Sciatic nerve (tissue), 2 donors: Measurements from ENCODE around the gene KLK5. TPM values are rescaled to one million over a fixed set of nuclear protein-coding genes. Genes with fewer than 3 reads are reported as not detected.

Experiments
- ATAC-seq: fragments of 200-7000 bp; cut with Tn5 transposase; one replicate; pipeline ENCODE4 v1.9.1; 2020; ENCODE audit warnings: mild to moderate bottlenecking, moderate library complexity
- DNase-seq: peaks from one replicate; pipeline ENCODE4 v3.0.0-alpha.2; 2020; ENCODE audit warnings: low spot score
- intact Hi-C: fragments of 100-400 bp; cut with DNase I; formaldehyde crosslinking; loops from one replicate; pipeline ENCODE4 v1.14.2; 2022
- total RNA-seq: library from RNA; stranded (reverse); fragmentation: NEBNext Ultra II Directional; extraction: Animal tissue kit (Norgen Biotek cat#: 25700); gene quantifications from one replicate; pipeline ENCODE4 v1.2.1, GENCODE V29; 2021
- donor health status: DM: no; HTN: no; CAD: no.
- donor health status: DM: no; HTN: no; CAD: no.

The KLK5 gene
- total RNA-seq, 1 donor from 2014 or later: not detected

GRCh38 chr19:50931023-50931422 lies 21.8 kb downstream of the KLK5 start:
- DNase-seq: no peak
- intact Hi-C loops: no loop called here
- ATAC-seq: no peak

GRCh38 chr19:50928831-50929230 lies 24.0 kb downstream of the KLK5 start:
- intact Hi-C loops: no loop called here
- ATAC-seq (no peak), DNase-seq (no peak)

GRCh38 chr19:50926144-50926543 lies 26.7 kb downstream of the KLK5 start:
- intact Hi-C loops: no loop called here
- no peak for ATAC-seq
- DNase-seq: no peak

GRCh38 chr19:50925734-50926133 lies 27.1 kb downstream of the KLK5 start:
- ATAC-seq: no peak
- no peak for DNase-seq
- intact Hi-C loops: no loop called here

GRCh38 chr19:50924586-50924985 lies 28.3 kb downstream of the KLK5 start:
- DNase-seq (no peak), ATAC-seq (no peak)
- intact Hi-C loops: no loop called here

- ATAC-seq: peak; percentile 94
- DNase-seq: peak; percentile 81
Measured at GRCh38 chr19:50922317-50922853, 30.5 kb downstream of the KLK5 start.

GRCh38 chr19:50921426-50922316 lies 31.2 kb downstream of the KLK5 start:
- peak; percentile 72 for DNase-seq
- peak; percentile 94 for ATAC-seq
- intact Hi-C loops: no loop called here

More at GRCh38 chr19:50922317-50922853, 30.5 kb downstream of the KLK5 start:
- intact Hi-C loops: no loop called here

GRCh38 chr19:50916069-50916468 lies 36.8 kb downstream of the KLK5 start:
- intact Hi-C loops: no loop called here
- DNase-seq (no peak), ATAC-seq (no peak)

GRCh38 chr19:50912727-50913716 lies 39.8 kb downstream of the KLK5 start:
- intact Hi-C loops: no loop called here
- DNase-seq (no peak), ATAC-seq (peak; percentile 44)

GRCh38 chr19:50912102-50912599 lies 40.7 kb downstream of the KLK5 start:
- intact Hi-C loops: no loop called here
- ATAC-seq: no peak
- no peak for DNase-seq

GRCh38 chr19:50911206-50912101 lies 41.4 kb downstream of the KLK5 start, which contains the start of gene KLK4:
TSS of gene KLK4 (minus strand) at chr19:50911395. CDS start at chr19:50910738, 657 bp downstream.
- ATAC-seq (no peak), DNase-seq (no peak)
- intact Hi-C loops: no loop called here

GRCh38 chr19:50910722-50911121 lies 42.1 kb downstream of the KLK5 start:
- DNase-seq (no peak), ATAC-seq (no peak)
- intact Hi-C loops: no loop called here

- DNase-seq (peak; percentile 80), ATAC-seq (peak; percentile 94)
- intact Hi-C loops: no loop called here
Measured at GRCh38 chr19:50909240-50910070, 43.4 kb downstream of the KLK5 start.

GRCh38 chr19:50908336-50908735 lies 44.5 kb downstream of the KLK5 start:
- intact Hi-C loops: no loop called here
- no peak for ATAC-seq
- no peak for DNase-seq

GRCh38 chr19:50906217-50906616 lies 46.6 kb downstream of the KLK5 start:
- DNase-seq (no peak), ATAC-seq (no peak)
- intact Hi-C loops: no loop called here

GRCh38 chr19:50902640-50903039 lies 50.2 kb downstream of the KLK5 start:
- no peak for ATAC-seq
- intact Hi-C loops: no loop called here
- DNase-seq: no peak

GRCh38 chr19:50899569-50899968 lies 53.3 kb downstream of the KLK5 start:
- DNase-seq: no peak
- intact Hi-C loops: no loop called here
- no peak for ATAC-seq
